Measurements from ENCODE around the gene RDM1.

DNA sequence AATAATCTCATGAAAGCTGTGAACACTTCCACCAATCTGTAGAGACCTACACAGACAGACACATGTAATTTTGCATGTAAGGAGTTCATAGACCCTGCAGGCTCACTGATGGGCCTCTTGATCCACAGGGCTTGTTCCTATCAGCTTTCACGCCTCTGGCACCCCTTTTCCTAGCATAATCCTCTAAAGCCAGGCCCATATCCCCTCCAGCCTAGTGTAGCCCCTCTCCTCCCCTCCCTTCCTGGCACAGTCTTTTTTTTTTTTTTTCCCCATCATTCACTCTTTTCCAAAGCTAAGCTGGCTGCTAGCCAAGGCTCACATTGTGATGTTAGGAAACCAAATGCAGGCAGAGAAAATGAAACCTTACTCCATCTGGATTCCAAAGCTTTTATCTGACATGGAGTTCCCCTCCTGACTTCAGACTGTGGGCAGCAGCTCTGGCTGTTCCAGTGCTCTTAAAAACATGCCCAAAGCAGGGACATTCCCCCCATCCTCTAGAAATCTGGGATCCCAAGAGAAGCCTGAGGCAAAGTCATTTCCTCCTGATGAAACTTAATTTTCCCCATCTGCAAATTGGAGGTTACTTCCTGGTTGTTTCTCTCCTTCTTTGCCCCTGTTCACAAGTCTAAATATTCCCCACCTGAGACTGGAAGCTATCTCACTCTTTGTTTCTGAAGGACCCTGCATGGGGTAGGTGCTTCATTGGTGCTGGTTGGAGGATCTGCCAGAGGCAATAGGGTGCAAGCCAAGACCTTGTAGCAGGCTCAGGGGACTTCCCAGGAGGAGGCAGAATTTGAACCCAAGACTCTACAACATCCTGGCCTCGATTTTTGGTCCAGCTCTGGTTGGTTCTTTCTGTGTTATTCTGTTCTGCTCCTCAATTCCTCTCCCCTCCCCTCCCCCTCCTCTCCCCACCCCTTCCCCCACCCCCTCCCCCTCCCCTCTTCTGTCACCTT lies 40.5 kb downstream of the RDM1 start:
- TF ChIP-seq, protein P1, sequence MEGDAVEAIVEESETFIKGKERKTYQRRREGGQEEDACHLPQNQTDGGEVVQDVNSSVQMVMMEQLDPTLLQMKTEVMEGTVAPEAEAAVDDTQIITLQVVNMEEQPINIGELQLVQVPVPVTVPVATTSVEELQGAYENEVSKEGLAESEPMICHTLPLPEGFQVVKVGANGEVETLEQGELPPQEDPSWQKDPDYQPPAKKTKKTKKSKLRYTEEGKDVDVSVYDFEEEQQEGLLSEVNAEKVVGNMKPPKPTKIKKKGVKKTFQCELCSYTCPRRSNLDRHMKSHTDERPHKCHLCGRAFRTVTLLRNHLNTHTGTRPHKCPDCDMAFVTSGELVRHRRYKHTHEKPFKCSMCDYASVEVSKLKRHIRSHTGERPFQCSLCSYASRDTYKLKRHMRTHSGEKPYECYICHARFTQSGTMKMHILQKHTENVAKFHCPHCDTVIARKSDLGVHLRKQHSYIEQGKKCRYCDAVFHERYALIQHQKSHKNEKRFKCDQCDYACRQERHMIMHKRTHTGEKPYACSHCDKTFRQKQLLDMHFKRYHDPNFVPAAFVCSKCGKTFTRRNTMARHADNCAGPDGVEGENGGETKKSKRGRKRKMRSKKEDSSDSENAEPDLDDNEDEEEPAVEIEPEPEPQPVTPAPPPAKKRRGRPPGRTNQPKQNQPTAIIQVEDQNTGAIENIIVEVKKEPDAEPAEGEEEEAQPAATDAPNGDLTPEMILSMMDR (IDR thresholded peaks at IDR 0.05): no peak
- TF ChIP-seq POLR2A (IDR thresholded peaks at IDR 0.05): no peak
